AML-193 (cell line): ENCODE measurements around the gene OR10K2.
"Not testable (repeated sequence)": the region's sequence is repeated elsewhere in the genome, so short reads cannot be mapped to it uniquely, and the experiment has no call there.

Experiments used
- DNase-seq, 2 experiments: peaks; one replicate each; lab custom pipeline; 2025; lab: John Stamatoyannopoulos, UW

The OR10K2 gene

DNA sequence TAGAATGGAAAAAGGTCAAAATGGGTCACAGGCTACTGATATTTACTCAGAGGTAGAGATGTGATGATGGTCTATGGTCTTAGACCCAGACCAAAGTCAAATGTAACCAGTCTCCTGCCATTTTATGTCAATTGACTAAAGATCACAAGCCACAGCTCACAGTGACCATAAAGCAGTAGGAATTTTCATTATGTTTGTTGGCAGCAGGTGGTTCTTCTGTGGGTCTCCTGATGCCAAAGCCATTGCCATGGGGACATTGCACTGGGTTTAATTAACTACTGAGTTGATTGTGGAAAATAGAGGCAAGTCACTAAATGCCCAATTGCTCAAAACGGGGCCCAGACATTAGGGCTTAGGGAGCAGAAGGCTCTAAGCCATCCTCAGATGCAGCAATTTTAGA is at the start of gene OR10K2:
Gene OR10K2 (minus strand): TSS at position 101 of the 400 bp plus-strand sequence. CDS start 5,371 bp downstream, outside the sequence.
- no peak for DNase-seq

GRCh38 chr1:158471920-158472319 is 45.9 kb upstream of the OR10K2 start, which contains the start of gene OR10R2:
Gene OR10R2, plus strand, starts transcription at chr1:158472220. Its CDS starts 106 bp downstream, at chr1:158472326.
- no peak for DNase-seq

DNA sequence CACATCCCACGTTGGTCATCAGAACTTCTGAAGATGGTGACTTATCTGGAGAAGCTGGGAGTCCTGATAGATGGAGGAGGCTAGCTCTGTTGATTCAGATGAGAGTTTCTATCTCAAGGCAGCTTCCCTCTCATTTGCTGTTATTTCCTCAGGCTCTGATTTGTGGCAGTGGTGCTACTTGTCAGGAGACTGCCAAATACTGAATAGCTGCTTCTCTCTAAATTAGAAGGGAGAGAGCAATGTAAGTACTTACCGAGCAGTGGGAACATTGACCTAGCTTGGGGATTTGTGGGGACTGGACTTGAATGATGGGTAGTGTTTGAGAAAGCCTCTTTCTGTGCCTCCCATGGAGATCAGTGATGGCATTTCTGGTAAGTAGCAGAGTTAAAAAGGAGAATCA is 35.5 kb upstream of the OR10K2 start, which contains the start of gene OR10K1:
Gene OR10K1 (plus strand): TSS at position 301 of the 400 bp plus-strand sequence. CDS start 3,728 bp downstream, outside the sequence.
- DNase-seq = no peak

- DNase-seq = no peak
Observed at GRCh38 chr1:158458263-158458662, 32.2 kb upstream of the OR10K2 start.

DNA sequence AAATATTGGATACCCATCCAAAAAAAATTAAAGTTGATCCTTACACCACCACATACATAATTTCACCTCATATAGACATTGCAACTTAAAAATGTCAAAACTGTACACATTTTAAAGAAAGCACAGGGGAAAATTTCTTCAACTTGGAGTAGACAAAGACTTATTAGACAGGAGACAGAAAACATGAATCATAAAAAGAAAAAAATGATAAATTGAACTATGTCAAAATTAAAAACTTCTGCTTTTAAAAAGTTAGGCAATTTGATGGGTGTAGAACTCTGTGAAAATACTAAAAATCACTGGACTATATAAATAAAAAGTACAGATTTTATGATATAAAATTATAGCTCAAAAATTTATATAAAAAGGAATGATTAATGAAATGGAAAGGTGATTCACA is 31.2 kb upstream of the OR10K2 start:
- no peak for DNase-seq

DNA sequence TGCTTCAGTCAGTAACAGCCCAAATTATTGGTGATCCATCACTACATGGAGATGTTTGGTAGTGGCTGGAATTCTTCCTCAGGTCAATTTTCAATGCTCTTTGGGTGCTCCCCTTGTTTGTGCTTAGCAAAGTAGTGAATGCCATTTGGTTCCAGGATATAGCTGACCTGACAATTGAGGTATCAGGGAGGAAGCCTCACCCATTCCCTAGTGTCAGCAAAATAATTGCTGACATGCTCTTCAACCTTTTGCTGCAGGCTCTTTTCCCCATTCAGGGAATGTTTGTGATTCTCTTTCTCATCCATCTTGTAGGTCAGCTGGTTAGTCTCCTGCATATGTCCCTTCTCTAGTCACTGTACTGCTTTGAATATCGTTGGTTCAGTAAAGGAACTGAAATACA is 28.5 kb upstream of the OR10K2 start:
- no peak for DNase-seq

DNA sequence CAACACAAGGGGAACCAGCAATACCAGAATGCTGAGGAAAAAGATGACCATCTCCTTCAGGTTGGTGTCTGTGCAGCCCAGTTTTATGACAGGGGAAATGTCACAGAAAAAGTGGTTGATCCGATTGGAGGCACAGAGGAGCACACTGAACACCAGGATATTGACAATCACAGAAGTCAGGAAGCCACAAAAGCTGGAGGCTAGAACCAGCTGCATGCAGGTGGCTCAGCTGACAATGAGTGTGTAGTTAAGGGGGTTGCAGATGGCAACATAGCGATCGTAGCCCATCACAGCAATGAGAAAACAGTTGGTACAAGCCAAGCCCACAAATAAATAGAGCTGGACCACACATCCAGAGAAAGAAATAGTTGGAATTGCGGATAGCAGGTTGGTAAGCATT is 19.3 kb upstream of the OR10K2 start:
- DNase-seq = no peak

DNA sequence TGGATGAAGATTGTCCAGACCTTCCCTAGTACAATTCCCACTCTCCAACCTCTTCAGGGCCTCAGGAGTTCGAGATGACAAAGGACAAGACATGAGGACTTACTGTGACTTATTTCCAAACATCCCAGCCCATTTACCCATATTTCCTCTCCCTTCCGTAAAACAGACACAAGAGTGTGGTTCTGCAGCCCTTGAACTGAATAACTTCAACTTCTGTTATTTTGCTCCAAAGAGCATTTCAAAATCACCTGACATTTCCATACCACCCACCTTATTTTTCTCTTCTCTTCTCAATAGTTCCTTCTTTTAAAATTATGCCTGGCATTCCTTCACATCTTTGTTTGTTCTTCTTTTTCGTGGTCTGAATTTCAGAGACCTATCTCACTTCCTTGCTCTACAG is 8.7 kb upstream of the OR10K2 start:
- peak in 1 of 2 experiments; percentile 8 for DNase-seq

GRCh38 chr1:158430163-158430562 is 4.1 kb upstream of the OR10K2 start:
- DNase-seq = peak; percentile 70 to 82

DNA sequence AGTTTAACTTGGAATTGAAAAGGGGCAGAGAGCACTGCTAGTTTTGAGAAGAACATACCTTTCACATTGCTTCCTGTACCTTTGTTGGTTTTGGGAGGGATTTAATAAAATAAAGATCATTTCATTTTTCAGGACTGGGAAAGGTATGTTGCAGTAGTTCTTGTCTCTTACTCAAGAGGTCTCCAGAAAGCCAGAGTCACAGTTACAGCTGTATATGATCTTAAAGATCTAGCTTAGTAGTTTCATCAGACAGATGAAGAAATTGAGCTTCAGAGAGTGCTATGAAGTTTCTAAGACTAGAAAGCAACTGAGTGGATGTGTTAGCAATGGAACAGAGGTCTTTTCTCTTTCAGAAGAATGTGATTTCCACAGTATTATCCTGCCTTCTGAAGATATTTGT is 1.0 kb downstream of the OR10K2 start:
- DNase-seq = peak; percentile 36 to 47

DNA sequence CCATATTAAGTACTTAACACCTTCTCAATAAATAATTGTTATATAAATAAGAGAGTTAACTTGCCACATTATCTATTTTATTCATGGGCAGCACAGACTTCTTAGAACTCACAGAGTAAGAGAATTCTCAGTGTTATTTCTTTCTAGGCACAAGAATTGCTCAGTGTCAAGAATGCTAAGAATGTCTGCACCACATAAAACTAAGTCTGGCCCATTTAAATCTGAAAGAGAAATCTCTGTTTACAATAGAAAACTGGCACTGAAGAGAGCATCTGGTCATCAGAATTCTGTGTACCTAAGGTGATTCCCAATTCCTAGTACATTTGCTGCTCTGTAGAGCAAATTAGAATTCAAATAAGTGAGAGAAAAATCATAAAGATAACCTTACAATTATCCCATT is 3.8 kb downstream of the OR10K2 start:
- DNase-seq = no peak

DNA sequence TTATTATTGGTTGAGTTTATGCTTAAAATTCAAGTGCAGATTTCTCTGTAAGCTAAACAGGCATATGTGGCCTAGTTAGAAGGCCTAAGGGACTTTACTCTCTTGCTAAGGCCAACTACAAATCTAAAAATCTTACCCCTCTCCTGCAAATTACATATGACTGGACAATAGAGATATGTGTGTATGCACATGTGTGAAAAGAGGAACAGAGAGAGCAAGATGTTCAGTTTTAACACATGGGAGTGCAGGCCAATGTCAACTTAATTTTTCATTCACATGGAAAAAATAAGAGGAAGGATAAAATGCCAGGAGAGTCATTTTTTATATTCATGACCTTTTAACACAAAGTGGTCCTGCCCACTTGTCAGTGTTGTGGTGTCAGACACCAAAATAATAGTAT is 8.5 kb downstream of the OR10K2 start:
- DNase-seq = no peak

DNA sequence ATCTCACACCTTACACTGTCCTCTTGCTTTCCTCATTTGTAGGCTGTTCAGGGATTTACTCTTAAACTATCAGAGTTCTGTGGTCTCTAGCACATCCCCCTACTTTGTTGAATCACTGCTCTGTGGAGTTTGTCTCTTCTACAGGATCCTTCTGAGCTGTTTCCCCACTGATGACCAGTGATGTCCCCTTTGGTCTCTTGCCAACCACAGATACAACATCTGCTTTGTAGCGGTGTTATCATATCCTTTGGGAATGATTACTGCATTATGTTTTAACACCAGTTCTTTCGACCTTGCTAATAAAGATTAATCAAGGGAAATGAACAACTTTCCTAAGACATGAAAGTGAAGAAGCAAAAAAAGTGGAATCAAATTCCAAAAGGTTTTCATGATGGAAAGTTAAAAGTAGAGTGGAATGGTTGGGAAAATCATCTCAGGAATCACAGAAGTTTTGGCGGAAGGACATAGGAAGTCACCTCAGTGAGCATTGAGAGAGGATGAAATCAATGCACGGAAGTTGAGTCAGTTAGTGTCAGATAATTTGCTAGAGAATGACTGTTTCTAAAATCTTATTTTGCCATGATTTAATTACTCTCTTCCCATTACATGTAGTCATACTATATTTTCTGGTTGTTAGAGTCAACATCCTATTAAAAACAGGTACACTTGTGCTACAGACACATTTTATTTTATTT is 11.2 kb downstream of the OR10K2 start:
- DNase-seq = no peak

GRCh38 chr1:158407092-158407491 is 18.9 kb downstream of the OR10K2 start:
- no peak for DNase-seq

- DNase-seq = no peak
Observed at GRCh38 chr1:158400871-158401270, 25.2 kb downstream of the OR10K2 start.

DNA sequence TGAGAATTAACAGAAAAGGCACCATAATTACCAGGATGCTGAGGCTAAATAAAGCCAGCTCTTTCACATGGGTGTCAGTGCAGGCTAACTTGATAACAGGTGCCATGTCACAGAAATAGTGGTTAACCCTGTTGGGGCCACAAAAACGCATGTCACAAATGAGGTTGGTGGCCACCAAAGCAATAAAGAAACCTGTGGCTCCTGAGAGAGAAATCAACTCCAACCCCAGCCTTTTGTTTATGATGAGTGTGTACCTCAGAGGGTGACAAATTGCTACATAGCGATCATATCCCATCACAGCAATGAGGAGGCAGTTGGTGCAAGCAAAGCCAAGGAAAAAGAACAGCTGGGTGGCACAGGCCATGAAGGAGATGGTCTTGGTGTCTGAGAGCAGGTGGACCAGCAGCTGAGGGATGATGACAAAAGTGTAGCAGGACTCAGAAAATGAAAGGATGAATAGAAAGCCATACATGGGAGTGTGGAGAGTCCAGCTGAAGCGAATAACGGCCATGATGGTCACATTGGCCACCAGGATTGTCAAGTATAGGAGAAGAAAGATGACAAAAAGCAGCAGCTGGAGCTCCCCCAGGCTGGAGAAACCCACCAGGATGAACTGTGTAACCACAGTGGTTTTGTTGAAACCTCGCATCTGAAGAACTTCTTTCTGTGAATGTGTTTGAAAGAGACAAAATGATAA is 27.1 kb downstream of the OR10K2 start, which contains the start of gene OR10T2:
Gene OR10T2 (minus strand): TSS at position 649 of the 697 bp plus-strand sequence. CDS start 0 bp downstream, at position 649.
- no peak for DNase-seq

DNA sequence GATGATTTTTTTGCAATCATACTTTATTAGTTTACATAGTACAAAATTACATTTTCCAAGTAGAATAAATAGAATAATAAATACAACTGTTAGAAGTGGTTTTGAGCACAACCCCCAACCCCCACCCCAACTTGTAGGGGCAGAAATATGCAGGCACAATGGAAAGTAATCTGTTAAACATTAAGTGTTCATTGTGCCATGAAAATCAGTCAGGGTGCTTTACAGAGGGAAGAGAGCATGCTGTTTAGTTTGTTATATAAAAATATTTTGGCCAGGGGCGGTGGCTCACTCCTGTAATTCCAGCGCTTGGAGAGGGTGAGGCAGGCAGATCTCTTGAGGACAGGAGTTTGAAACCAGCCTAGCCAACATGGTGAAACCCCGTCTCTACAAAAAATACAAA is 29.4 kb downstream of the OR10K2 start:
- DNase-seq = no peak

GRCh38 chr1:158393476-158393875 is 32.6 kb downstream of the OR10K2 start:
- no peak for DNase-seq

GRCh38 chr1:158391099-158391498 is 34.9 kb downstream of the OR10K2 start:
- no peak for DNase-seq

- no peak for DNase-seq
Observed at GRCh38 chr1:158390331-158390730, 35.7 kb downstream of the OR10K2 start.

DNA sequence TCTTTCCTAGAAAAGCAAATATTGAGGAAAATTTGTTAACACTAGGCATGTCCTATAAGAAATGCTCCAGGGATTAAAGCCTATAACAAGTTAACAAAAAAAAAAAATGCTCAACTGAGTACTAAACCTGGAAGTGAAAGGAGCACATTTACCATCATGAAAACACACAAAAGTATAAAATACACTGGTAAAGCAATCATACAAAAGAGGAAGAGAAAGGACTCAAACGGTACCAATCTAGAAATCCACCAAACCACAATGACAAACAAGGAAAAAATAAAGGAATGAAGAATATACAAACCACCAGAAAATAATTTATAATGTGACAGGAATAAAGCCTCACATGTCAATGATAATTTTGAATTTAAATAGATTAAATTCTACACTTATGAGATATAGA is 51.2 kb downstream of the OR10K2 start:
- no peak for DNase-seq

DNA sequence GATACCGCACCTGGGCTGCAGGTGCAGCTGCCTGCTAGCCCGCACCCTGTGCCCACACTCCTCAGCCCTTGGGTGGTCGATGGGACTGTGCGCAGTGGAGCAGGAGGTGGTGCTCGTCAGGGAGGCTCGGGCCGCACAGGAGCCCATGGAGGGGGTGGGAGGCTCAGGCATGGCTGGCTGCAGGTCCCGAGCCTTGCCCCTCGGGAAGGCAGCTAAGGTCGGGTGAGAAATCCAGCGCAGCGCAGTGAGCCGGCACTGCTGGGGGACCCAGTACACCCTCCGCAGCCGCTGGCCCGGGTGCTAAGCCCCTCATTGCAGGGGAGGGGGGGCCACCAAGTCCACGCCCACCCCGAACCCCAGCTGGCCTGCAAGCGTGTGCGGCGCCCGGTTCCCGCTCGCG is 51.9 kb downstream of the OR10K2 start:
- DNase-seq = not testable (repeated sequence)
